Peyer's patch (tissue), 4 donors: Measurements from ENCODE around the gene HIVEP2.

Experiments used
- POLR2A ChIP-seq, 2 donors: fragments of 450-650 bp; IDR thresholded peaks; one replicate each; pipeline ENCODE4 v1.5.1; 2017; ENCODE audit warnings: antibody characterized with exemption in 2 of 2, mild to moderate bottlenecking in 2 of 2, moderate library complexity in 2 of 2
- TF ChIP-seq, protein P1 (sequence below), 6 experiments: fragments of 450-650 bp in 4 of 6; fragments of 200-600 bp in 2 of 6; sonication (generic) in 1 of 6; IDR thresholded peaks; one replicate each; pipeline ENCODE4 v1.5.1; 2017 to 2019; ENCODE audit warnings: antibody characterized with exemption in 6 of 6, mild to moderate bottlenecking in 3 of 6, moderate library complexity in 1 of 6

DNA sequence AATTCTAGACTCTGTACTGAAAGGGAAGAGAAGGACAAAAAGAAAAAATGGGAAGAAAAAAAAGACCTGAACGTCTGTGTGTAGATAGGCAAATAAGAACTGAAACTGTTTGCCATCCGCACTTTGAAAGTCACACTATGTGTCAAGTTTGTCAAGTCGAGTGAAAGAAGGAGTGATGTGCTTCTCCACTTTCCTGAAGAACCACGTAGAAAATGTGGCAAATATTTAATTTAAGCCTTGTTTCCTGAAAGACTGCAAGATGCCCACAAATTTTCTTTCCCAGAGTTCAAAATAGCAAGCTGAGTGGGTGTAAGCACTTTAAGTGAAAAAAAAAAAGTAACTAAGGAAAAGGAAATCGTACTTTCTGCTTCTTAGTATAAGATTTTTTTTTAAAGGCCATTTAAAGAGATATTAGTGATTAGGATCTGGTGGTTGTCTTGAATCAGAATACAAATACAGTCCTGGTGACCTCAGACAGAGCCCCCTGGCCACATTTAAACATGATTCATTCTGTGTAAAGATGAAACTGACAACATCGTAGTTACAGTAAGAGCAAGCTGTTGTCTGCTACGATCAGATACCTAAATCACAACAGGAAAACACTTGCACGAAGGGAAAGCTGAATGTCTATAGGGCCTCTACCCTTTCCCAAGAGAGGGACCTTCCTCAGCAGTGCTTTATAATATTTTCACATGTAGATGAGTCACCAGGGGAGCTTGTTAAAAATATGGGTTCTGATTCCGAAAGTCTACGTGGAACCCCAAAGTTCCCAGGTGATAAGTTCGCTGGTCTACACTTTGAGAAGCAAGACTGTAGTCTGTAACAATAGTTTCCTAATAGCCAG, 102.3 kb downstream of the HIVEP2 start:
- TF ChIP-seq, protein P1, sequence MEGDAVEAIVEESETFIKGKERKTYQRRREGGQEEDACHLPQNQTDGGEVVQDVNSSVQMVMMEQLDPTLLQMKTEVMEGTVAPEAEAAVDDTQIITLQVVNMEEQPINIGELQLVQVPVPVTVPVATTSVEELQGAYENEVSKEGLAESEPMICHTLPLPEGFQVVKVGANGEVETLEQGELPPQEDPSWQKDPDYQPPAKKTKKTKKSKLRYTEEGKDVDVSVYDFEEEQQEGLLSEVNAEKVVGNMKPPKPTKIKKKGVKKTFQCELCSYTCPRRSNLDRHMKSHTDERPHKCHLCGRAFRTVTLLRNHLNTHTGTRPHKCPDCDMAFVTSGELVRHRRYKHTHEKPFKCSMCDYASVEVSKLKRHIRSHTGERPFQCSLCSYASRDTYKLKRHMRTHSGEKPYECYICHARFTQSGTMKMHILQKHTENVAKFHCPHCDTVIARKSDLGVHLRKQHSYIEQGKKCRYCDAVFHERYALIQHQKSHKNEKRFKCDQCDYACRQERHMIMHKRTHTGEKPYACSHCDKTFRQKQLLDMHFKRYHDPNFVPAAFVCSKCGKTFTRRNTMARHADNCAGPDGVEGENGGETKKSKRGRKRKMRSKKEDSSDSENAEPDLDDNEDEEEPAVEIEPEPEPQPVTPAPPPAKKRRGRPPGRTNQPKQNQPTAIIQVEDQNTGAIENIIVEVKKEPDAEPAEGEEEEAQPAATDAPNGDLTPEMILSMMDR (IDR thresholded peaks at IDR 0.05): no peak
- no peak for TF ChIP-seq POLR2A (IDR thresholded peaks at IDR 0.05)
